ENCODE measurements around the gene AWAT2. TPM values are rescaled to one million over a fixed set of nuclear protein-coding genes. Genes with fewer than 3 reads are reported as not detected.
A peak's percentile ranks its signal among the peaks of the same experiment; 100 is the strongest.

Gene AWAT2
- total RNA-seq, 1 donor from 2014 or later, result not detected

- ATAC-seq (ENCODE audit: poor library complexity), result no peak
- intact Hi-C loops (cut with DNase I), result no loop called here
- DNase-seq, result no peak
Measured at GRCh38 chrX:70044541-70045245, 5.0 kb downstream of the AWAT2 start.

DNA sequence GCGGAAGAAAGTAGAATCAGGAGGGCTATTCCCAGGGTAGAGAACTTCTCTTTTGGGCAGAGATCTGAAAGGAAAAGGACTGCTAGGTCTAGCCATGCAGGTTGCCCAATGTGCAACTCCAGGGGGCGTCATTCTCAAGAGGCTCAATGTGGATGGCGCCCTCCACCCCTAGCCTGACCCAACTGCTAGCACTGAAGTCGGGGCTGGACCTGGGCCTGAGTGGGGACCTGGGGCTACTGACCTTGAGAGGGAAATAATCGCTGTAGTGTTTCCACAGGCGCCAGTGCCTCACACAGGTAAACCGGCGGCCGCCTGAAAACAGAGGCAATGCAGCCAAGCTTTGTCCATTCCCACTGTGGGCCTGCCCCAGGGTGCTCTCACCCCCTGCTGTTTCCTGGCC, 6.1 kb downstream of the AWAT2 start:
- ATAC-seq (ENCODE audit: poor library complexity), result no peak
- intact Hi-C loops (cut with DNase I), result no loop called here

DNA sequence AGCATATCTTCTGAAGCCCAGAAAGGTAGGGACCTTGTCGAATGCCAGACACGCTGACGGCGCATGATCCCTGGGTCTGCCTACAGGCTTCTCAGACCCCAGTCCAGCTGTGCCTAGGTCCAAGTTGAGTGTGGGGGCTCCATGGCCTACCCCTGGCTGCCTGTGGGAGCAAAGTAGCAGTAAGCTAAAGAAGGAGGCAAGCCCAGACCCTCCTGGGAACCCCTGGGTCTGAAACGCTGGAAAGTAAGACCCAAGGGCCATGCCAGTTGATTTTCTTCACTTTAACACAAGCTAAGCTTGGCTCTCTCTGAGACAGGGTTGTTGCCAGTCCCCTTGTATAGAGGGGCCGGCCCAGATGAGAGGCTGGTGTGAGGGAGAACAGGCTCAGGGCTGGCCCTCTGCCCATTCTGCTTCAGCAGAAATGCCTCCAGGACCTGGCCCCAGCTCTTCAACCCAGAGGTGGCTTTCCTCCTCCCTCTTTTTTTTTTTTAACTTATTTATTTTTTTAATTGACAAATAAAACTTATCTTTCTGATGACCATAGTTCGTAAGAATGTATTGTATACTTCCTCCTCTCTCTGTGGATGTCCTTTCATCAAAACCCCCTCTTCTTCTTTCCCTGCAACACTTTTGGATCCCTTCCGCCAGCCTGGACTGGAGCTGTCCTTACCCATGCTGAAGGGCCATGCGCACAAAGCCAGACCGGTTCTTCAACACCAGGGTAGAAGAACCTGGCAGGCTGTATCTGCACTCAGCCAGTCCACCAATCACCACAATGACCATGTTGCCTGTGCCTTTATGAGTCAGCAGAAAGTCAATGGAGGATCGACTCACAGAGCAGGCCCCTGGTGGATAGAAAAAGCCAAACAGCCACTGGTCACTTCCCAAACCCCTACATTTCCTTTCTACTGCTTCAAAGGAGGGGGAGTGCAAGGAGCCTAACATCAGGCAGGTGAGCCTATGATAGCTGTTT, 7.1 kb downstream of the AWAT2 start:
- ATAC-seq (ENCODE audit: poor library complexity) (no peak), DNase-seq (no peak)
- intact Hi-C loops (cut with DNase I), result no loop called here

More for the DNA sequence above, 6.1 kb downstream of the AWAT2 start:
- no peak for DNase-seq

- DNase-seq, result no peak
- intact Hi-C loops (cut with DNase I), result no loop called here
- ATAC-seq (ENCODE audit: poor library complexity), result no peak
Measured at GRCh38 chrX:70041993-70042392, 7.7 kb downstream of the AWAT2 start.

DNA sequence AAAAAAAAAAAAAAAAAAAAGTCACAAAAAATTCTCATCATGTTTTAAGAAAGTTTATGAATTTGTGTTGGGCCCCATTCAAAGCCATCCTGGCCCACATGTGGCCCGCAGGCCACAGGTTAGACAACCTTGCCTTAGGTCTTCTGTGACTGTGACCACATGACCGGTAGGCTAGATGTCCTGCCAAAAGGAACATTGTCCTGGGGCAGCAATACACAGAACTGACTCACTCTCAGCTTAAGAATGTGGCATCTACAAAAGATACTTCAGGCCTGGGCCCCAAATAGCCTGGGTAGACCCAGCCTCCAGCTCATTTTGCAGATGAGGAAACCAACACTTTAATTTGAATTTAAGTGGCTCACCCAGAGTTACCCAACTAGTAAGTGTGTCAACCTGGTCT, 10.0 kb downstream of the AWAT2 start:
- intact Hi-C loops (cut with DNase I), result loop anchor here (5.0 to 10.0 kb wide), 2 partner anchors 58 to 505 kb away; no protein-coding TSS in a partner anchor
- no peak for DNase-seq
- no peak for ATAC-seq (ENCODE audit: poor library complexity)

DNA sequence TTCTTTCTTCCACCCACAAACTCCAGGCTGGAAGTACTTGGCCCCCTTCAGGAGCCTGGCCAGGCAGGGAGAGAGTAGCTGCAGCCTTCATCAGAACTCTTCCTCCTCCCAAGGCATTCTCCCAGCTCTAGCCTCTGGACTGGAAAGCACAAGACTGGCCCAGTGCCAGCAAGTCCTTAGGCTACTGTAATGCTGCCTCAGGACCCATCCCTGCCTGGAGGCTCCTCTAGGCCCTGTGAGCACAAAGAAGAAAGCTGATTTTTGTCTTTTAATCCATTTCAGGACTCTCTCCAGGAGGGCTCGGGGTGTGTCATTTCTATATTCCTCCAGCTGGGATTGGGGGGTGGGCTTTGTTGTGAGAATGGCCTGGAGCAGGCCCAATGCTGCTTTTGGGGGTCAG, 10.8 kb downstream of the AWAT2 start:
- DNase-seq, result no peak
- no peak for ATAC-seq (ENCODE audit: poor library complexity)
- intact Hi-C loops (cut with DNase I), result loop anchor here (5.0 to 10.0 kb wide), 2 partner anchors 58 to 504 kb away; no protein-coding TSS in a partner anchor

DNA sequence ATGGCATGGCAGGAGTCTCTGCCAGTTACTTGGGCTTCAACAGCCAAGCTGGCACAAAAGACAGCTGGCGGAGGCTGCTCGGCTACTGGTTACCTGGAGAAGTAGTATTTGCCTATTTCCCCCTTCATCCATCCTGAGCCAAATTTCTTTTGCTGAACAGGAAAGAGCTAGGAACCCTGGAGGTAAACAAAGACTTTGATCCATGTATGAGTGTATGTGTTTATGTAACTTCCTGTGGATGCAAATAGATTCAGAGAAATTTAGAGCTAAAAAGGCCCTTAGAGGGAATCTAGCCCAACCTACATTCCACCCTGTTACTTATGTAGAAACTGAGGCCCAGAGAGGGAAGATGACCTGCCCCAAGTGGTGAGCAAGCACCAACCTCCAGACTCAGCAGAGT, 11.2 kb downstream of the AWAT2 start:
- no peak for ATAC-seq (ENCODE audit: poor library complexity)
- intact Hi-C loops (cut with DNase I), result loop anchor here (5.0 to 10.0 kb wide), 2 partner anchors 59 to 504 kb away; no protein-coding TSS in a partner anchor
- DNase-seq, result no peak

DNA sequence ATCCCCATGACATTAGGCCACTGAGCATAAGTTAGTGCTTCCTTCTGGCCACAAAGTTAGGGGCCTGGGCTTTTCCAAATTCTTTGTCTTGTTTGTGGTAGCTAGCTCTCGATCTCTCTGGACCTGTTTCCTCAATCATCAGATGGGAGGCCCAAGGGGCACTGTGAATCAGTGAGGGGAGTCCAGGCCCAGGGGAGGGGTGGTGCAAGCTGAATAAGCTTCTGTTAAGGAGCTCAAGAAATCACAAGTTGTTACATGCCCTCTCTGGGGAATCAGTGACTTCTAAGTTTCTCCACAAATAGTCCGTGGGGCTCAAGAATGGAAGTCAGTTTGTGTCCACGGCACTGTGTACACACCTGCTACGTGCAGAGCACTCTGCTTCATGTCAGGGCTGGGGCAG, 15.1 kb downstream of the AWAT2 start:
- intact Hi-C loops (cut with DNase I), result loop anchor here (5.0 to 10.0 kb wide), 2 partner anchors 63 to 500 kb away; no protein-coding TSS in a partner anchor
- ATAC-seq (ENCODE audit: poor library complexity), result no peak
- no peak for DNase-seq

GRCh38 chrX:70033348-70034051, 16.2 kb downstream of the AWAT2 start:
- peak; percentile 49 for ATAC-seq (ENCODE audit: poor library complexity)

GRCh38 chrX:70032792-70033191, 16.9 kb downstream of the AWAT2 start:
- intact Hi-C loops (cut with DNase I), result loop anchor here (10.0 kb wide), 1 partner anchor 498 kb away; no protein-coding TSS in a partner anchor
- ATAC-seq (ENCODE audit: poor library complexity), result no peak
- DNase-seq, result no peak

More at GRCh38 chrX:70033348-70034051, 16.2 kb downstream of the AWAT2 start:
- no peak for DNase-seq
- intact Hi-C loops (cut with DNase I), result loop anchor here (10.0 kb wide), 1 partner anchor 499 kb away; no protein-coding TSS in a partner anchor

DNA sequence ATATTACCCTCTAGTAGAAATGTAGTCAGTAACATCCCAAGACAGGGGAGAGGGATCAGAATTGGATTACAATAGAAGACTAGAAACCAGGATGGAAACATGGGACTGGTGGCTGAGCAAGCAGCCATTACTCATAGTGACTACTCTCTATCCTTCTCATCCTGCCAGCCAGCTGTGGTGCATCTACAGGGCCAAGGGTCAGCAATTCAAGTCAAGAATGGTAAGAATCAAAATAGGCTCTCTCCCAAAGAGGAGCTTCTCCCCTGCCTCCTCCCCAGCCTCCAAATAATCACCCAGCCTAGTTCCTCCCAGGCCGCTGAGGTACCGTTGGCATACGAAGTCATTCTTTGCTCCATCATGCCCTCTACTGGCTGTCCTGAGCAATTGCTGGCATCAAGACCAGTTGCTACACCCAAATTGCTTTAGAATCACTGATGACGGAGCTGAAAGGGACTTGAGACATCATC, 19.4 kb downstream of the AWAT2 start:
- DNase-seq (no peak), ATAC-seq (ENCODE audit: poor library complexity) (peak; percentile 77)
- intact Hi-C loops (cut with DNase I), result loop anchor here (10.0 kb wide), 1 partner anchor 496 kb away; no protein-coding TSS in a partner anchor

GRCh38 chrX:70029863-70030262, 19.9 kb downstream of the AWAT2 start:
- intact Hi-C loops (cut with DNase I), result loop anchor here (10.0 kb wide), 1 partner anchor 495 kb away; no protein-coding TSS in a partner anchor
- DNase-seq (no peak), ATAC-seq (ENCODE audit: poor library complexity) (peak; percentile 61)

DNA sequence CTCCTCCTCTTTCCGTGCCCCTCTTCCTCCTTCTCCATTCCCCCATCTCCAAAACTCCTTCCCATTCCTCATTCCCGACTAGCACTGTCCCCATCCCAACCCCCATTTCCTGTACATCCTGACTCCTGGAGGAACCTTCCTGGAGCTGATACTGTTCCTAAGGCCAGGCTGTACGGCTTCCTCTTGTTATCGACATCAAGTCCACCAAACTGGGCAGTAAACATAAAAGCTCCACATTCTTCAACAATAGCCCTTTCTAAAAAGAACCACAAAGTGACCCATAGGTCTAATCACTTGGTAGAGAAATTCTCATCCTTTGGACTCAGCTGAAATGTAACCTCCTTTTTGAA, 22.9 kb downstream of the AWAT2 start:
- intact Hi-C loops (cut with DNase I), result no loop called here
- ATAC-seq (ENCODE audit: poor library complexity) (no peak), DNase-seq (no peak)

GRCh38 chrX:70026112-70026850, 23.5 kb downstream of the AWAT2 start:
- ATAC-seq (ENCODE audit: poor library complexity), result no peak
- DNase-seq, result no peak
- intact Hi-C loops (cut with DNase I), result no loop called here

- intact Hi-C loops (cut with DNase I), result no loop called here
- ATAC-seq (ENCODE audit: poor library complexity) (peak; percentile 38), DNase-seq (no peak)
Measured at GRCh38 chrX:70025464-70025863, 24.3 kb downstream of the AWAT2 start.

GRCh38 chrX:70022616-70023015, 27.1 kb downstream of the AWAT2 start:
- ATAC-seq (ENCODE audit: poor library complexity) (no peak), DNase-seq (no peak)
- intact Hi-C loops (cut with DNase I), result no loop called here

- DNase-seq (no peak), ATAC-seq (ENCODE audit: poor library complexity) (no peak)
- intact Hi-C loops (cut with DNase I), result no loop called here
Measured at GRCh38 chrX:70016513-70016912, 33.2 kb downstream of the AWAT2 start.

Data from Right ventricle myocardium superior (tissue), 1 donor.